ENCODE measurements around the gene ACO1. TPM values are rescaled to one million over a fixed set of nuclear protein-coding genes. Genes with fewer than 3 reads are reported as not detected.

ACO1 gene
- total RNA-seq, 1 donor from 2014 or later: 37.6 TPM

DNA sequence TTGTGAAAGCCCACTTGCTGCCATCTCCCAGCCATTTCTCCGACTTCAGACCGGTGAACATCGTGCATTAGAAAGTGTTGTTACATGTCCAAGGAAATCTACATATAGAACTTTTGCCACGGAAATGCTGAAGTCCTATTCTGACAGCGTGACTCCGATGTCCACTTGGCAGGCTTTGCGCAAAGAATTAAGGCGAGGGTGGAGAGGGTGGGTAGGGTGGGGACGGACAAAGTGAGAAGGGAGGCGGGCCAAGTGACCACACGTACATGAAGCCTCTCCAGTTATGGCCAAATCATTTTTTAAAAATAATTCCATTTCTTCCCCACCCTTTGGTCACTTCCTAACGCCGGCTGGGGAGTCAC lies 460 bp upstream of the ACO1 start:
- no peak for TF ChIP-seq EZH2phosphoT487 (IDR thresholded peaks at IDR 0.05)
- TF ChIP-seq CTCF (IDR thresholded peaks at IDR 0.05): no peak
- TF ChIP-seq EZH2 (IDR thresholded peaks at IDR 0.05): no peak
- Histone ChIP-seq H3K4me1 (no peaks in the 10 kb centered on the region), H3K27ac (no peak overlapping the region), H3K36me3 (no peaks in the 10 kb centered on the region), H3K9me3 (ENCODE audit: low read depth) (no peaks in the 10 kb centered on the region), H4K20me1 (ENCODE audit: low read depth) (no peaks in the 10 kb centered on the region), H3K79me2 (ENCODE audit: low read depth) (peaks cover 6% of the 10 kb centered on the region), H3K27me3 (peaks cover 54% of the 10 kb centered on the region), H3K4me3 (peak overlapping the region; percentile 82), H3K9ac (no peak overlapping the region), H3K4me2 (peak overlapping the region; percentile 85), H3F3A (ENCODE audit: low read depth) (peaks cover 2% of the 10 kb centered on the region), H2AFZ (replicated peaks) (no peak overlapping the region)
- Mint-ChIP-seq H3K4me1 (peaks cover 10% of the 10 kb centered on the region), H3K27ac (no peak overlapping the region), H3K27me3 (ENCODE audit: insufficient read depth, low read depth) (peaks cover 31% of the 10 kb centered on the region), H3K36me3 (peaks cover 4% of the 10 kb centered on the region), H3K9me3 (no peaks in the 10 kb centered on the region), H3K4me3 (peak overlapping the region; percentile 84)
- no peak for DNase-seq (ENCODE audit: low spot score)

DNA sequence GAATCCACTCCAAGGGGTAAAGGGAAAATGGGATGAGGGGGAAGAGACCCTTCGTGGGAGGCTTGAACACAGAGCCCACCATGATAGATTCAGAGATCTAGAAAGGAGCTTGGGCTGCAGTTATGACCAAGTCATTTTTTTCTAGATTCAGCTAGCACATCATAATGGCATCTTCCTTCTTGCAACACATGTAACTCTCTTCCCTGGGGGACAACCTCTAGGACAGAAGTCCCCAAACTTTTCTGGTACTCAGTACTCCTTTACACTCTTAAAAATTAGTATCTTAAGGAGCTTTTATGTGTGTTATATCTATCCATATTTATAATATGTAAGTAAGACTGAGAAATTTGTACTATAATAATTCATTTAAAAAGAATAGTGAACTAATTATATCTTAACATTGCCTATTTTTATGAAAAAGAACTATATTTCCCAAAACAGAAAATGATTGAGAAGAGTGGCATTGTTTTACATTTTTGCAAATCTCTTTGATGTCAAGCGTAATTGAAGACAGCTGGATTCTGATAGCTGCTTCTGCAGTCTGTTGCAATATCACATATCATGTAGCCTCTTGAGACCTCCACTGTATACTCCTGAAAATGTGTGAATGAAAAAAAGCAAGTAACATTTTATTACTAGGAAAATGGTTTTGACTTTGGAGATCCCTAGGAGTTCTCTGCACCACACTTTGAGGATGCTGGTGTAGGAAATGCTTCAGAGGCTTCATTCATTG lies 875 bp downstream of the ACO1 start:
- no peaks in the 10 kb centered on the region for H3F3A ChIP-seq (ENCODE audit: low read depth)
- Mint-ChIP-seq H3K36me3 (peaks cover 4% of the 10 kb centered on the region), H3K4me3 (peak overlapping the region; percentile 94), H3K27me3 (ENCODE audit: insufficient read depth, low read depth) (peaks cover 27% of the 10 kb centered on the region), H3K4me1 (peaks cover 8% of the 10 kb centered on the region), H3K9me3 (no peaks in the 10 kb centered on the region), H3K27ac (no peak overlapping the region)
- H3K27me3 ChIP-seq: peaks cover 47% of the 10 kb centered on the region
- H4K20me1 ChIP-seq (ENCODE audit: low read depth): no peaks in the 10 kb centered on the region
- TF ChIP-seq EZH2phosphoT487 (IDR thresholded peaks at IDR 0.05) (no peak), EZH2 (IDR thresholded peaks at IDR 0.05) (no peak), CTCF (IDR thresholded peaks at IDR 0.05) (no peak)
- H3K36me3 ChIP-seq: no peaks in the 10 kb centered on the region
- peak overlapping the region; percentile 85 for H3K4me2 ChIP-seq
- H3K9ac ChIP-seq: peak overlapping the region; percentile 39
- no peaks in the 10 kb centered on the region for H3K4me1 ChIP-seq
- no peak overlapping the region for H3K27ac ChIP-seq
- H3K4me3 ChIP-seq: peak overlapping the region; percentile 82
- H3K79me2 ChIP-seq (ENCODE audit: low read depth): peaks cover 6% of the 10 kb centered on the region
- H3K9me3 ChIP-seq (ENCODE audit: low read depth): no peaks in the 10 kb centered on the region
- peak overlapping the region; percentile 94 for H2AFZ ChIP-seq (replicated peaks)
- no peak for DNase-seq (ENCODE audit: low spot score)

DNA sequence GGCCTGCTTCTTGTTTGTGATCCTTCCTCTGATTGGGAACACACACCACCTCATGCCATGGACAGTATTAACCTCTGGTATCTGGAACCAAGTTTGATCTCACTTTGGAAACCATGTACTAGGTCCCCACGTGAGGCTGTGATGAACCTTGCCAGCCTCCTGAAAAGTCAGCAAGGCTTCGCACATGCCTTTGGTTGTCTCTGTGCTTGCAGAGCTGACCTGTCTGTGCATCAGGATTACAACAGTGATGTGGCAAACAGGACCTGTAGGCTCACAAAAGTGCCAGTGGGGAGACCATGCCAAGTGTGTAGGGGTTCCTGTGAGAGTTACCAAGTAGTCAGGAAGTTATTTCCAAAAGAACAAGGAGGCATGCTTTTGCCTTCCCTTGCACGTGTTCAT lies 1.4 kb downstream of the ACO1 start:
- Histone ChIP-seq H3K27me3 (peaks cover 41% of the 10 kb centered on the region), H3F3A (ENCODE audit: low read depth) (no peaks in the 10 kb centered on the region), H3K27ac (no peak overlapping the region), H3K4me3 (no peak overlapping the region), H3K4me1 (no peaks in the 10 kb centered on the region), H3K79me2 (ENCODE audit: low read depth) (peaks cover 6% of the 10 kb centered on the region), H4K20me1 (ENCODE audit: low read depth) (no peaks in the 10 kb centered on the region), H3K4me2 (no peak overlapping the region), H3K36me3 (no peaks in the 10 kb centered on the region), H3K9ac (no peak overlapping the region), H2AFZ (replicated peaks) (no peak overlapping the region), H3K9me3 (ENCODE audit: low read depth) (no peaks in the 10 kb centered on the region)
- TF ChIP-seq EZH2phosphoT487 (IDR thresholded peaks at IDR 0.05) (no peak), CTCF (IDR thresholded peaks at IDR 0.05) (no peak), EZH2 (IDR thresholded peaks at IDR 0.05) (no peak)
- Mint-ChIP-seq H3K36me3 (peaks cover 4% of the 10 kb centered on the region), H3K9me3 (no peaks in the 10 kb centered on the region), H3K4me1 (peaks cover 8% of the 10 kb centered on the region), H3K4me3 (peak overlapping the region; percentile 67), H3K27ac (no peak overlapping the region), H3K27me3 (ENCODE audit: insufficient read depth, low read depth) (peaks cover 24% of the 10 kb centered on the region)
- DNase-seq (ENCODE audit: low spot score): no peak
